GM19043 (cell line): ENCODE data around the gene DSP.

Experiments
- ATAC-seq: cut with Tn5 transposase; IDR thresholded peaks from one replicate; pipeline ENCODE4 v1.9.1; 2021; ENCODE audit warnings: low read depth; ENCODE audit not compliant: unreplicated experiment

The DSP gene

DNA sequence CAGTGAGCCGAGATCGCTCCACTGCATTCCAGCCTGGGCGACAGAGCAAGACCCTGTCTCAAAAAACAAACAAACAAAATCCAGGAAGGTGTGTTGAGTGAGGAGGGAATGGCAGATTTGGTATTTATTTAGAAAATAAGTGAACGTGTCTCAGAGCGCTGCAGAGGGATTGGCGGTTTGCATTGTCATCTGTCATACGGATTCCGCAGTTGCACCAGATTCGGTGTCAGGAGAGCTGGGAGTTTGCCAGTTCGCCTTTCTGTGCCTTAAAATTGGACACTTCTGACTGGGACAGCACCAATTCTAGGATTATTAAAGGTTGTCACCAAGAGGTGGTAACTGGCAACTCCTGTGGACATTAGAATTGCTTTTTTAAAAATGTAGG, 49.4 kb downstream of the DSP start:
- ATAC-seq, result no peak

GRCh38 chr6:7591770-7592169, 50.3 kb downstream of the DSP start:
- ATAC-seq, result no peak

DNA sequence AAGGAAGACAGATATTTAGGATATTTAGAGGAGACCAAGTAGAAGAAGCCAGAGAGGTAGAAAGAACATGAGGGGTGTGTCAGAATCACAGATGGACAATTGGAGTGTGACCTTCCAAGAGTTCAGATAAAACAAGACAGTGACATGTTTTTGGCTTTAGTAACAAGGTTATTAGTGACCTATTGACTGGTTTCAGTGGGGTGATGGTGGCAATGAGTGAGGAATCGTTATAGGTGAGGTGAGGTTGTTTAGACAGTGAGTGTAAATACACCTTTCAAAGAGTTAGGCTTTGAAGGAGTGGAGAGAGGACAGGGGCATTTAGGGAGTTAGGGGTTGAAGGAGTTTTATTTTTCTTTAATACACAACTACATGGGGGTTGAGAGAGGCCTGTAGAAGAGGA, 51.8 kb downstream of the DSP start:
- no peak for ATAC-seq

- no peak for ATAC-seq
Observed at GRCh38 chr6:7594579-7595125, 53.2 kb downstream of the DSP start.

DNA sequence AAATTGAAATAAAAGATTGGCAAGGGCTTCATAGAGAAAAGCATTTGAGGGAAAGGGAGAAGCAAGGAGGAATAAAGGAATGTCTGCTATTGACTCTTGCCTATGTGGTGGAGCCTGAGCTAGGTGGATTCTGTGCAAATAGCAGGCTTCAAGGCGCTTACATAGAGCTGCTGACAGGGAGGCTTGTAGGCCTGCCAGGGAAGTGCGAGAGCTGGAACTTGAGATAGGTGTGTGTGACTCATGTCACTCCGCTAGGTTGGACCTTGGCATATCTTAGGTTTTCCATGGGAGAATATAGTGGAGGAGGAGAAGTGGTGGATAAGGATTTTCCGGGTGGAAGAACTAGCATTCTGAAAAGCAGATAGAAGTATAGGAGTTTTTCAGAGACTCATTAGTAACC, 62.5 kb downstream of the DSP start:
- ATAC-seq, result no peak

DNA sequence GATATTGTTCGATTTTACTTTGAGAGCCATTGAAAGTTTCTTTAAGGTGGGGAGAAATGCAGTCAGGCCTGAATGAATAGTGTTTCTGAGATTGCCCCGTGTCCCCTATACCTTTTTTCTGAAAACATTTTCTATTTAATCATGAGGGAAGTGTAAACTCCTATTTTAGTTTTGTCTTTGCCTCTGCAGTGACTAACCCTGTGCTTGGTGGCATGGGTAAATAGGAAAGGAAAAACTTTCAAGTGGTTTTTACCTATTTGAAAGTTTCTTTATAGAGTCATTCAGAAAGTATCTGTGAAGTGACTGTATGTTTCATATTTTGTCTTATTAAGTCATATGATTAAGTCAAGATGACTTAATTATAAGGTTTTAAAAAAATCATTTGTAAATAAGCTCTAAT, 63.0 kb downstream of the DSP start:
- no peak for ATAC-seq

DNA sequence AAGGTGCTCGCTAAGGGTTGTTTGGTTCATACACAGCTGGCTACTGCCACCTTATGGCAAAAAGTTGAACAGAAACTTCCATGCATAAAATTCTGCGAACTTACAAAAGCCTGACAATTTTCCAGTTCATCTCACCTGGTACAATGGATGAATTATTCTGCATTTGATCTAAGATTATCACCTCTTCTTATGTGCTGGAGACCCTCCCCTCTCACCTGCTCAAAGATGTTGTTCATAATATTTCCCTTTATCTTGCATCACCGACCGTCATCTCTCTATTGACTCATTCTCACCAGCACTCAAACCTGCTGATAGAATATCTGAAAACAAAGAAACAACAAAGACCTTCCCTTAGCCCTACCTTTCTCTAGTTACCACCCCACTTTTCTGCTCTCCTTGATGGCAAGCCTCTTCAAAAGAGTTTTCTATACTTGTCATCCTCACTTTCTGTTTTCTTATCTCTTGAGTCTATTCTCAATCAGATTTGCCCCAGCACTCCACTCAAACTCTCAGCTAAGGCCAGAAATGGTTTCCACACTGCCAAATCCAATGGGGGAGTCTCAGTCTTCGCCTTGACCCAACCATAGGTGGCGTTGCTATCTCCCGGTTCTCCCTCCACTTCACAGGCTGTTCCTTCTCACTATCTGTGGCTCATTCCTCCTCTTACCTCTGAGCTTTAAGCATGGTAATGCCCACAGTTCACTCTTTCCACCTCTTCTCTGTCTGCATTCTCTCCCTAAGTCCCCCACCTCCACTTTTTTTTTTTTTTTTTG, 74.3 kb downstream of the DSP start:
- ATAC-seq, result peak; percentile 47

GRCh38 chr6:7617801-7618764, 76.6 kb downstream of the DSP start:
- peak; percentile 52 for ATAC-seq

DNA sequence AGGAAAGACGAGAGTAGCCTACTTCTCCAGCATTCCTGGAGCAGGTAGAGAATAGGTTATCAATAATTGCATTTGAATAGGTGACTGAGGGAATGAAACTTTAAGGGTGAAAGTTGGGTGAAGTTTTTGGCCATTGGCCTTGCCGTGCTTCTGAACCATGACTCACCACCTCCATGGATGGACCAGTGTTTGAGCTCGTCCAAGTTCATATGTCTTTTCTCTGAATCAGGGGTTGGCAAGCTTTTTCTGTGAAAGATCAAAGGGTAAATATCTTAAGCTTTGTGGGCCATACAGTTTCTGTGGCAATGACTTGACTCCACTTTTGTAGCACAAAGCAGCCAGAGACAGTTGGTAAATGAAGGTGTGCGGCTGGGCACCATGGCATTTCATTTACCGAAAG, 80.3 kb downstream of the DSP start:
- ATAC-seq, result no peak

GRCh38 chr6:7624796-7625710, 83.6 kb downstream of the DSP start:
- no peak for ATAC-seq

GRCh38 chr6:7628479-7628878, 87.0 kb downstream of the DSP start:
- no peak for ATAC-seq

DNA sequence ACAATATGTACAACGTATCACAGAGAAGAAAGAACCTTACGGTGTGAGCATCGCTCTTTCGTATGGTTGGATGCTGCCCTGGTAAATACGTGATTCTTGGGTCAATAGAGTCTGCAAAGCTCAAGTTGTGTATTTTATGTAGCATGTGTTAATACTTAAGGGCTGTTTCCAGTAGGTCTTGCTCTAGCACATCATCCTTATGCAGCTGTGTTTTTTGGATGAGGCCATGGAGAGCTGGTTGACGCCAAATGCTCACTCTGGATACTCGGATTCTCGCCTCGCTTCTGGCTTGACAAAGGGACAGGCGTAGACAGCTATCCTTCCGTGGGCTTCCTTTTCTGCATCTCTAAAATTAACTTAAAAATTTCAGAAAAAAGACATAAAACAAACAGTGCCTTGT, 87.4 kb downstream of the DSP start:
- no peak for ATAC-seq

- no peak for ATAC-seq
Observed at GRCh38 chr6:7629321-7629720, 87.8 kb downstream of the DSP start.

GRCh38 chr6:7630792-7631191, 89.3 kb downstream of the DSP start:
- no peak for ATAC-seq

- ATAC-seq, result no peak
Observed at GRCh38 chr6:7631466-7631865, 90.0 kb downstream of the DSP start.

- ATAC-seq, result no peak
Observed at GRCh38 chr6:7632501-7633290, 91.2 kb downstream of the DSP start.

DNA sequence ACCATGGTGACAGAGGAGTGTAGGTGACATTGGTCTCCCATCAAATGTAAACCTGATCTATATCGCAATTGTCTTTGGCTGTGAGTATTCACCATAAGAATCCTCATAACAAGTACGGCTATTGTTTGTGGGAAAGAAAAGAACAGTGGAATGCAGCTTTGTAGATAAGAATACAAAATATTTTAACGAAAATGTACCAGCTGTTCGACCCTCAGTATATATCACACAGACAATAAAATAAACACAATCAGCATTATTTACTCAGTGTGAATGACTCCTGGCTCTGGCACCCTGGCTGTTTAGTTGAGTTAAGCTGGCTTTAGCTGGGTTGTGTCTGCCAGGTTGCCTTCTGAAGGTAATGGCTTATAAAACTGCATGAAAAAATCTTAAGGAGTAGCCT, 91.9 kb downstream of the DSP start:
- ATAC-seq, result no peak

GRCh38 chr6:7636151-7636550, 94.7 kb downstream of the DSP start:
- ATAC-seq, result no peak
